ENCODE data around the gene CHRND.

GRCh38 chr2:232483923-232484627, 41.9 kb upstream of the CHRND start:
- TF ChIP-seq EGR1 (IDR thresholded peaks at IDR 0.05) (no peak), TEAD4 (IDR thresholded peaks at IDR 0.05) (no peak), MAX (IDR thresholded peaks at IDR 0.05) (no peak), EP300 (IDR thresholded peaks at IDR 0.05; ENCODE audit: borderline replicate concordance) (no peak), YY1 (IDR thresholded peaks at IDR 0.05; ENCODE audit: low read depth) (no peak), REST (IDR thresholded peaks at IDR 0.05; ENCODE audit: low read depth) (no peak), ZBTB7A (IDR thresholded peaks at IDR 0.05; ENCODE audit: low read depth) (no peak), TCF12 (IDR thresholded peaks at IDR 0.05; ENCODE audit: low read depth) (no peak), TAF1 (IDR thresholded peaks at IDR 0.05; ENCODE audit: low read depth) (no peak), RAD21 (IDR thresholded peaks at IDR 0.05; ENCODE audit: low read depth) (no peak), NFIC (IDR thresholded peaks at IDR 0.05) (no peak), CEBPB (IDR thresholded peaks at IDR 0.05) (no peak), CREB1 (IDR thresholded peaks at IDR 0.05; ENCODE audit: low read depth) (no peak), FOXM1 (IDR thresholded peaks at IDR 0.05; ENCODE audit: borderline replicate concordance, low read depth) (no peak)
